Measurements from ENCODE around the gene RCAN3.

The RCAN3 gene

DNA sequence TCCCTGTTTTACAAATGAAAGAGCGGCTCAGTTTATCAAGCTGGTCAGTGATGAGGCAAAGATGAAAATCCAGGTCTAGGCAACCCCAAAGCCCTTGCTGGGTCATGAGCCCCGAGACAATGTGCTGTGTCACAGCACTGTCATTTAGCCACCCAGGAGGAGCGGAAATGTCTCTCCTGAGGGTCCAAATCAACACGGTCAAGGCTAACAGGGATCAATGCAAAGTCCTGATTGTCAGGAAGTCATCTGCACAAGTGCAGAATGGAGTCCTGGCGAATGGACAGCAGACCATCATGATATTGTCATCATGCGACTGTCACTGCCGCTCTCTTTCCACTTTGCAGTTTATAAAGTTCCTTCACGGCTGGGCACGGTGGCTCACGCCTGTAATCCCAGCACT, 83.5 kb downstream of the RCAN3 start:
- no peak for DNase-seq

DNA sequence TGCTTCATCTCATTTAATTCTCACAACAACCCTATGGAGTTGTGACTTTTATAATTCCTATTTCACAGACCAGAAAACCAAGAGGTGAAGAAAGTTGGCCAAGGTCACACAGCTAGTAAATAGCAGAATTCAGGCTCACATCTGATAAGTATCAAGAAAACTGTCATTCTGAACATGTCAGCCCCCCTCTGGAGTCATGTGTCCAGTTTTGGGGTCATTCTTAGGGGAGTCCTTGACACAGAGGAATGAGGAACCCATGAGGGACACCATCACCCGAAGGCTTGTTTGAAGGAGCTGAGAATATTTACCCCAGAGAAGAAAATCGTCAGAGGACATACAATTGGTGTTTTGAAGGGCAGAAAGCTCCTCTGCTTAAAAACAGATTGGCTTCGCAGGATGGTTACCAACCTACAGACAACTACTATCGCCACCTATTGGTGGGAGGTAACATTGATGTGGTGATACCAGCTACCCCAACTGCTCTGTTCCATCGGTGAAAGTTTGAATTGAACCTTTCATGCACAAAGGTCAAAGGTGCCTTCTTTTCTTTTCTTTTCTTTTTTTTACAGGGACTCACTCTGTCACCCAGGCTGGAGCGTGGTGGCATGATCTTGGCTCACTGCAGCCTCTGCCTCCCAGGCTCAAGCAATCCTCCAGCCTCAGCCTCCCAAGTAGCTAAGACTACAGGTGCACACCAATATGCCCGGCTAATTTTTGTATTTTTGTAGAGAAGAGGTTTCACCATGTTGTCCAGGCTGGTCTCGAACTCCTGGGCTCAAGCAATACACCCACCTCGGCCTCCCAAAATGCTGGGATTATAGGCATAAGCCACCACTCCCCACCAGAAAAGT, 84.6 kb downstream of the RCAN3 start:
- peak; percentile 56 for DNase-seq

DNA sequence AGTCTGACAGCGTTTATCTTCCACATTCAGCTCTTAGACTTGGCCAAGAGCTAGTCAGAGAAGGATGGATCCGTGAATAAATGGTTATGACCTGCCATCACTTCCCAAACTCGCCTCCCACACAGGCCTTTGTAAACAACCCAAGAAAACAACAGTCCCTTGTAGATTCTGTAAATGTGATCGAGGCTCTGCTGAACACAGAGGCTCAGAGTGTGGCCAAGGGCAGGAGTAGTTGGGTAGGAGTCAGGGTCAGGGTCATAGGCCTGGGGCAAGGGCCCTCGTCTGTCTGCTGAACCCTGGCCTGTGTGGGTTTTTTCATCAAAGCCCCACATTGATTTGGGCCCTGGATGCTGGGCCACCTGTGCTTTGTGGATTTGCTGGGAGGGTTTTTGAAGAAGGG, 85.9 kb downstream of the RCAN3 start:
- no peak for DNase-seq

DNA sequence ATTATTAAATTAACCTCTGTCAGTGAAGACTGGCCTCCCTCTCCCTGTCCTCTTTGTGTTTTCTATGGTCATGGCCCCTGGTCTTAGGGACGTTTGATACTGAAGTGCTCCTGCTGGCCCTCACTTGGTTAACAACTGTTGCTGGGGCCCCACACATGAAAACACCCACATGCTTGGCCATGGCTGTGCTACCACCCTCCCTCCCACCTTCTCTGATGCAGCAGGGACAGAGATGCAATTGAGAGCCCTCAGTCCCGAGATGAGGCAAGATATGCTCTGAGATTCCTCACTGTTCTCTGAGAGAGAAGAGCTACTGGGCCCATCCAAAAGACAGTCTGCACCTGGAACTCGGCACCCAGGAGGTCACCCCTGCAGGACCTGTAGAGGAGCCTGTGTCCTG, 86.6 kb downstream of the RCAN3 start:
- DNase-seq, result no peak
